Activated CD4-positive, CD25-positive, alpha-beta regulatory T cell treated with anti-CD3 and anti-CD28 coated beads, Interleukin-2, amount 50 U/mL, for 16 hours (primary cell): ENCODE measurements around the gene ATP8B2.
"Not testable (repeated sequence)": the region's sequence is repeated elsewhere in the genome, so short reads cannot be mapped to it uniquely, and the experiment has no call there.

Experiments
- DNase-seq: peaks from one replicate; pipeline ENCODE4 v3.0.0-alpha.2; 2020; ENCODE audit warnings: low read depth, low spot score

Gene ATP8B2

GRCh38 chr1:154323493-154323892, 1.8 kb upstream of the ATP8B2 start:
- no peak for DNase-seq

GRCh38 chr1:154324241-154324640, 1.1 kb upstream of the ATP8B2 start:
- no peak for DNase-seq

- DNase-seq: no peak
These were observed 539 bp downstream of the ATP8B2 start for GRCh38 chr1:154325583-154326545.

GRCh38 chr1:154326546-154327465, 1.5 kb downstream of the ATP8B2 start:
- no peak for DNase-seq

- no peak for DNase-seq
These were observed 2.4 kb downstream of the ATP8B2 start for GRCh38 chr1:154327466-154328317.

GRCh38 chr1:154328318-154329151, 3.2 kb downstream of the ATP8B2 start:
- DNase-seq: peak; percentile 73

GRCh38 chr1:154329152-154329521, 3.8 kb downstream of the ATP8B2 start:
- DNase-seq: no peak

GRCh38 chr1:154329551-154330131, 4.3 kb downstream of the ATP8B2 start:
- DNase-seq: no peak

- DNase-seq: no peak
These were observed 5.3 kb downstream of the ATP8B2 start for GRCh38 chr1:154330669-154331068.

- no peak for DNase-seq
These were observed 9.0 kb downstream of the ATP8B2 start for GRCh38 chr1:154334079-154335024.

GRCh38 chr1:154335025-154335714, 9.8 kb downstream of the ATP8B2 start:
- DNase-seq: peak; percentile 90

- DNase-seq: no peak
These were observed 12.0 kb downstream of the ATP8B2 start for GRCh38 chr1:154337253-154337894.

GRCh38 chr1:154338875-154339274, 13.6 kb downstream of the ATP8B2 start:
- no peak for DNase-seq

- DNase-seq: not testable (repeated sequence)
These were observed 16.0 kb downstream of the ATP8B2 start for GRCh38 chr1:154341366-154341765.

GRCh38 chr1:154342132-154342531, 16.8 kb downstream of the ATP8B2 start:
- DNase-seq: no peak

GRCh38 chr1:154342836-154343472, 17.6 kb downstream of the ATP8B2 start:
- DNase-seq: peak; percentile 55
